ENCODE measurements around the gene RGS10.

Gene RGS10, protein sequence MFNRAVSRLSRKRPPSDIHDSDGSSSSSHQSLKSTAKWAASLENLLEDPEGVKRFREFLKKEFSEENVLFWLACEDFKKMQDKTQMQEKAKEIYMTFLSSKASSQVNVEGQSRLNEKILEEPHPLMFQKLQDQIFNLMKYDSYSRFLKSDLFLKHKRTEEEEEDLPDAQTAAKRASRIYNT

GRCh38 chr10:119542357-119542987, at the start of gene RGS10:
RGS10 (minus strand) TSS chr10:119542719; CDS start chr10:119542638, 81 bp downstream.
- ChIA-PET POLR2A (interaction anchor here (0.6 to 2.4 kb wide), 18 partner anchors 9 to 335 kb away, joined by 3 to 12 read pairs (median 5); partner anchors contain the start of genes GRK5 and TIAL1), CTCF (interaction anchor here (0.8 to 1.0 kb wide), 2 partner anchors 9 to 16 kb away, joined by 3 to 6 read pairs; no protein-coding TSS in a partner anchor)
- Histone ChIP-seq H3K4me1 (ENCODE audit: control insufficient read depth, insufficient read depth, low read length) (peaks cover 8% of the 10 kb centered on the region), H3K9me3 (ENCODE audit: control insufficient read depth, insufficient read depth, low read depth, low read length) (no peaks in the 10 kb centered on the region), H3K36me3 (ENCODE audit: control insufficient read depth in 2 of 2, insufficient read depth in 1 of 2, low read length in 2 of 2) (no peaks in the 10 kb centered on the region), H3K4me3 (ENCODE audit: low read depth, low read length) (peak within 1 kb of the TSS; percentile 63), H3K27ac (ENCODE audit: extremely low read depth, low read depth, low read length) (peak within 1 kb of the TSS; percentile 82; the same call in 1 of the 2 replicates)
- TF ChIP-seq ZNF843 (tag by site-specific recombination; IDR thresholded peaks at IDR 0.05) (0 out of 2 replicates have a peak, but pooled peaks have one; percentile 14), ZNF248 (tag by site-specific recombination; IDR thresholded peaks at IDR 0.05) (no peak), ZNF18 (tag by site-specific recombination; IDR thresholded peaks at IDR 0.05) (no peak), ZBTB48 (tag by site-specific recombination; IDR thresholded peaks at IDR 0.05) (0 out of 2 replicates have a peak, but pooled peaks have one; percentile 41), RBAK (tag by site-specific recombination; IDR thresholded peaks at IDR 0.05) (no peak), ZNF664 (tag by site-specific recombination; IDR thresholded peaks at IDR 0.05) (no peak), ZNF560 (tag by site-specific recombination; IDR thresholded peaks at IDR 0.05; ENCODE audit: borderline replicate concordance) (no peak), ZNF2 (tag by site-specific recombination; IDR thresholded peaks at IDR 0.05) (no peak), ZNF24 (tag by site-specific recombination; IDR thresholded peaks at IDR 0.05) (no peak), YY2 (tag by site-specific recombination; IDR thresholded peaks at IDR 0.05) (no peak), OVOL3 (tag by site-specific recombination; IDR thresholded peaks at IDR 0.05) (no peak), ZNF184 (tag by site-specific recombination; IDR thresholded peaks at IDR 0.05) (no peak; the same call in 1 of the 2 replicates), ZNF777 (tag by site-specific recombination; IDR thresholded peaks at IDR 0.05; ENCODE audit: borderline replicate concordance) (no peak), ZFP69B (tag by site-specific recombination; IDR thresholded peaks at IDR 0.05) (no peak), ZBTB26 (tag by site-specific recombination; optimal IDR thresholded peaks at IDR 0.05) (no peak), KLF16 (tag by site-specific recombination; IDR thresholded peaks at IDR 0.05) (peak; percentile 51), ZNF624 (tag by site-specific recombination; IDR thresholded peaks at IDR 0.05) (no peak), ZBTB7A (tag by site-specific recombination; IDR thresholded peaks at IDR 0.05; ENCODE audit: low read depth) (no peak), ZBTB1 (tag by site-specific recombination; IDR thresholded peaks at IDR 0.05) (no peak), HOXA7 (CRISPR knock-in tag; IDR thresholded peaks at IDR 0.05; ENCODE audit: borderline replicate concordance) (no peak), ZNF555 (tag by site-specific recombination; conservative IDR thresholded peaks at IDR 0.05) (no peak), ZFP3 (tag by site-specific recombination; IDR thresholded peaks at IDR 0.05; ENCODE audit: low read depth) (no peak), PRDM10 (tag by site-specific recombination; IDR thresholded peaks at IDR 0.05) (peak; percentile 94)
- TF ChIP-seq, protein P1, sequence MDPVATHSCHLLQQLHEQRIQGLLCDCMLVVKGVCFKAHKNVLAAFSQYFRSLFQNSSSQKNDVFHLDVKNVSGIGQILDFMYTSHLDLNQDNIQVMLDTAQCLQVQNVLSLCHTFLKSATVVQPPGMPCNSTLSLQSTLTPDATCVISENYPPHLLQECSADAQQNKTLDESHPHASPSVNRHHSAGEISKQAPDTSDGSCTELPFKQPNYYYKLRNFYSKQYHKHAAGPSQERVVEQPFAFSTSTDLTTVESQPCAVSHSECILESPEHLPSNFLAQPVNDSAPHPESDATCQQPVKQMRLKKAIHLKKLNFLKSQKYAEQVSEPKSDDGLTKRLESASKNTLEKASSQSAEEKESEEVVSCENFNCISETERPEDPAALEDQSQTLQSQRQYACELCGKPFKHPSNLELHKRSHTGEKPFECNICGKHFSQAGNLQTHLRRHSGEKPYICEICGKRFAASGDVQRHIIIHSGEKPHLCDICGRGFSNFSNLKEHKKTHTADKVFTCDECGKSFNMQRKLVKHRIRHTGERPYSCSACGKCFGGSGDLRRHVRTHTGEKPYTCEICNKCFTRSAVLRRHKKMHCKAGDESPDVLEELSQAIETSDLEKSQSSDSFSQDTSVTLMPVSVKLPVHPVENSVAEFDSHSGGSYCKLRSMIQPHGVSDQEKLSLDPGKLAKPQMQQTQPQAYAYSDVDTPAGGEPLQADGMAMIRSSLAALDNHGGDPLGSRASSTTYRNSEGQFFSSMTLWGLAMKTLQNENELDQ (tag by site-specific recombination; IDR thresholded peaks at IDR 0.05; ENCODE audit: low read depth) = no peak
- TF ChIP-seq, protein P2, sequence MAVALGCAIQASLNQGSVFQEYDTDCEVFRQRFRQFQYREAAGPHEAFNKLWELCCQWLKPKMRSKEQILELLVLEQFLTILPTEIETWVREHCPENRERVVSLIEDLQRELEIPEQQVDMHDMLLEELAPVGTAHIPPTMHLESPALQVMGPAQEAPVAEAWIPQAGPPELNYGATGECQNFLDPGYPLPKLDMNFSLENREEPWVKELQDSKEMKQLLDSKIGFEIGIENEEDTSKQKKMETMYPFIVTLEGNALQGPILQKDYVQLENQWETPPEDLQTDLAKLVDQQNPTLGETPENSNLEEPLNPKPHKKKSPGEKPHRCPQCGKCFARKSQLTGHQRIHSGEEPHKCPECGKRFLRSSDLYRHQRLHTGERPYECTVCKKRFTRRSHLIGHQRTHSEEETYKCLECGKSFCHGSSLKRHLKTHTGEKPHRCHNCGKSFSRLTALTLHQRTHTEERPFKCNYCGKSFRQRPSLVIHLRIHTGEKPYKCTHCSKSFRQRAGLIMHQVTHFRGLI (tag by site-specific recombination; IDR thresholded peaks at IDR 0.05) = peak; percentile 64; the same call in 1 of the 2 replicates
- TF ChIP-seq, protein P3, sequence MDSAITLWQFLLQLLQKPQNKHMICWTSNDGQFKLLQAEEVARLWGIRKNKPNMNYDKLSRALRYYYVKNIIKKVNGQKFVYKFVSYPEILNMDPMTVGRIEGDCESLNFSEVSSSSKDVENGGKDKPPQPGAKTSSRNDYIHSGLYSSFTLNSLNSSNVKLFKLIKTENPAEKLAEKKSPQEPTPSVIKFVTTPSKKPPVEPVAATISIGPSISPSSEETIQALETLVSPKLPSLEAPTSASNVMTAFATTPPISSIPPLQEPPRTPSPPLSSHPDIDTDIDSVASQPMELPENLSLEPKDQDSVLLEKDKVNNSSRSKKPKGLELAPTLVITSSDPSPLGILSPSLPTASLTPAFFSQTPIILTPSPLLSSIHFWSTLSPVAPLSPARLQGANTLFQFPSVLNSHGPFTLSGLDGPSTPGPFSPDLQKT (IDR thresholded peaks at IDR 0.05; ENCODE audit: borderline replicate concordance, low read depth, low read length) = no peak

Data from HEK293 (cell line).